Frontal cortex (tissue), 4 donors: ENCODE data around the gene GABRE. TPM values are rescaled to one million over a fixed set of nuclear protein-coding genes. Genes with fewer than 3 reads are reported as not detected.

Source experiments
- DNase-seq, 2 donors: peaks; one replicate each; pipeline ENCODE4 v3.0.0; 2012; ENCODE audit warnings: low spot score in 2 of 2
- FAIRE-seq: peaks from 2 replicates; lab custom pipeline; 2012; peaks lifted over from hg19 to GRCh38; lab: Jason Lieb, UNC
- total RNA-seq: library from RNA; depleted of rRNA; stranded (reverse); fragments of >200 nt; gene quantifications from one replicate; pipeline ENCODE4 v1.2.3, GENCODE V29; 2014
- donor health status: control.
- donor health status: control.
- donor health status: control.

The GABRE gene
- total RNA-seq = 0.82 TPM

DNA sequence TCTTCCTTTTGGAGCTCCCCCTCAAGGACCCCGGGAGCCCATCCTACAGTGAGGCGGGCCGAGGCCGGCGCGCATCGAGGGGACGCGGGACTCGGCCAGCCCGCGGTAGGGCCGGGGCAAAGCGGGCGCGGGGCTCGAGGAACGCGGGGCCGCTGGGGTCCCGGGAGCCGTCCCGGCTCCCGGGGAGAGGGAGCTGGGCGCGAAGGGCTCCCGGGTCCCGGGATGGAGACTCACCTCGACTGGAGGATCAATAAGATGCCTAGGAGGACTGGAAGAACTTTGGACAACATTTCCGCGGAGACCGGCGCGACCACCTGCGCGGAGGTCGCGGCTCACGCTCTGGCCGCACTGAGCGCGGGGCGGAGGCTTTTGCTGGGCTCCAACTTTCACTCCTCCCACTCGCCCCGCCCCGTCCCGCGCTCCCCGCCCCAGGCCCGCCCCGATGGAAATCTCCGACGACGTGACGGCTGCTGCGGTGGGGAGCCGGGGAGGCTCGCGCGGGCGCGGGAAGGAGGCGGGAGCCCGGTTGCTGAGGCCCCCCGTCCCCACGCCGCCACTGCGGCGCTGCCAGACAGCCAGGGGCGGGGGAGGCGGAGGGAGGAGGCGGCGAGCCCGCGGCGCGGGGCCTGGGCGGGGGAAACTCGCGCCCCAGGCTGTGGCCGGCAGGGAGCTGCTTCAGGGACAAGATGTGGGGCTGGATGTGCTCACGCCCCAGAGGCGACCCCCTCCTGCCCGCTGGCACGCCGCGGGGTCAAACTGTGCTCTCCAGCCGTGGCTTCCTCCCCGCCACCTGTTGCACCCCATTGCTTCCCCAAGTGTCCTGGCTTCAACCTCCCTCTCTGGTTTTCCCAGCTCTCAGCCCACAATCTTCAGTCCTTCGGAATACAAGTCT lies at the start of gene GABRE:
Gene GABRE, minus strand, starts transcription at position 341 of the 892 bp plus-strand sequence. Its CDS starts 51 bp downstream, at position 290.
- peak; percentile 35 to 38 for DNase-seq
- FAIRE-seq = no peak

- DNase-seq (no peak), FAIRE-seq (no peak)
Measured at GRCh38 chrX:152020888-152021287, 46.4 kb upstream of the GABRE start.

- FAIRE-seq = no peak
- no peak for DNase-seq
Measured at GRCh38 chrX:151999813-152000212, 25.3 kb upstream of the GABRE start.

DNA sequence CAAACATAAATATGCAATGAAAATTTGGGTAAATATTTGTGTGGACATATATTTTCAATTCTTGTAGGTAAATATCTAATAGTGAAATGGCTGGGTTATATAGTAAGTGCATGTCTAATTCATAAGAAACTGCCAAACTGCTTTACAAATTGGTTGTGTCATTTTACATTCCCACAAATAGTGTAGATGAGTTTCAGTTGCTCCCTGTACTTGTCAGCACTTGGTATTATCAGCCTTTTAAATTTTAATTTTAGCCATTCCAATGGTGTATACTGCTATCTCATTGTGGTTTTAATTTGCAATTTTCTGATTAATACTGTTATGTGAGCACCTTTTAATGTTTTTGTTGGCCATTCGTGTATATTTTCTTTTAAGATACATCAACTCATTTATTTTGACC lies 23.1 kb upstream of the GABRE start:
- DNase-seq (no peak), FAIRE-seq (no peak)

GRCh38 chrX:151996347-151996746 lies 21.9 kb upstream of the GABRE start:
- DNase-seq (no peak), FAIRE-seq (no peak)

DNA sequence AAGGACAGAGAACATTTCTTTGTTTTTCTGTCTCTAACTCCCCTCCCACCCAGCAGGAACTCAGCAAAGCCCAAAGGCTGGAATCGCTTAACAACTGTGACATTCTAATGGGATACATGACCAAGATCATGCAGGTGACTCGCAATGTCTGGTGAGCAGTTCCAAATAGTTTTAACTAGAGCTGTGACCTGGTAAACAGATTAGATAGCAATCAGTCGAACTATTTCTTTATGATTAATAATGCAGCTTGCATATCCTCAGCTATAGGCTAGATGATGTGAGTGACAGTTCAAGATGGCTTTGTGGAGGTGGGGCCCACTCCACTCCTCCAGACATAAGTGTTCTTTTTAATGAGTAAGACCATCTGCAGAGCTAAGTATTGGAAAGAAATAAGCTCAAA lies 20.0 kb upstream of the GABRE start:
- FAIRE-seq (no peak), DNase-seq (no peak)

DNA sequence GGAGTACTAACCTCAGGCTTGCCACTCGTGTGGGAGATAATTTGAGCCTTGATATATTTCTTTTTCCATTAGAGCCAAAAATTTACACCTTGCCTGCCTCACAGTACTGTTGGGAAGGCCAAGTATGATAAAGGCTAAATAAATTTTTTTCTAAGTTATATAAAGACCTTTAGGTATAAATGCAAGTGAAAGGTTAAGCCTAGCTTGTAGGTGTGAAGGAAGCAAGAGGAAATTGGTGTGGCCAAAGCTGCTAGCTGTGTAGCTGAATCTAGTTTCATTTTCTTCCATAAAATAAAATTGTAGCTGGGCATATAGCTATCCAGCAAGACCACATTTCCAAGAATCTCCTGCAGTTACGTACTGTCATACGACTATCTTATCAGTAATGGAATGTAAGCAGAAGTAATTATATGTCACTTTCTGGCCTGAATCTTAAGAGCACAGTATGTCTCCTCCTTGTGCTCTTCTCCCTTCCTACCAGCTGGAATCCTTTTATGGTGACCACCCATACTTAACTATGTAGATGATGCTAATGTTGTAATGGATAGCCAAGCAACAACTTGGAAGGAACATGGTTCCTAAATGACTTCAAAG lies 14.3 kb upstream of the GABRE start:
- DNase-seq = no peak
- FAIRE-seq = no peak

GRCh38 chrX:151987108-151987507 lies 12.6 kb upstream of the GABRE start:
- no peak for FAIRE-seq
- no peak for DNase-seq

DNA sequence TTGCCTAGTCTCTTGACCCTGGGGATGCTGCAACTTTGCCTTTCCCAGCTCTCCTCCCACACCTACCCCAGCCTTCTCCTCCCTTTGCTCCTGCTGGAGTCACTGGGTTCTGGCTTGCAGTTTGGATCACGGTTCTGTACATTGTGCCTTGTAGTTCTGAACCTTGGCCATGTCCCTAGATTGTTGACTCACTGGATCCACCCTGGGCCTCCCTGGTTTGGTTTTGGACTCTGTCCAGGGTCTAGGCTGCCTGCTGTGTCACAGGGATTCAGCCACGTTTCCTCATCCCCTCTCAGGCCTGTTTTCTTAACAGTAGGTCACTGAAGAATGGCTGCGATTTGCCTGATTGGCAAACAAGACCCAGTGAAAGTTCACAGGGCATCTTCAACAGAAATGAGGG lies 11.5 kb upstream of the GABRE start:
- FAIRE-seq (no peak), DNase-seq (no peak)

DNA sequence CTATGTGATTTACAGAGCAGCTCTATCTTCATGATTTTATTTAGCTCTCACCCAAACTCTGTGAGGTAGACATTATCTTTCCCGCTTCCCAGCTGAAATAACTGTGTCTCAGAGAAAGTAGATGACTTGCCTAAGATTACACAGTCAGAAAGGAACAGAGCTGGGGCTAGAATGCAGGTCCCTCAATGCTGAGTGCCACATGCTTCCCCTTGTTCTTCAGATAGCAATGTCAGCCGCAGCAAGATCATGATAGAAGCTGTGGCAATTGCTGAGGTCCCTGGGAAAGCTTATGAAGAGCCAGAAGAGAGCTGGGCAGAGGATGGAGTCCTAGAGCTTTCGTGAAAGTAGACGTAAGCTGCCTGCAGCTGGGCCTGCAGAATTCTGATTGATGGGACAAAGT lies 11.1 kb upstream of the GABRE start:
- no peak for FAIRE-seq
- no peak for DNase-seq

DNA sequence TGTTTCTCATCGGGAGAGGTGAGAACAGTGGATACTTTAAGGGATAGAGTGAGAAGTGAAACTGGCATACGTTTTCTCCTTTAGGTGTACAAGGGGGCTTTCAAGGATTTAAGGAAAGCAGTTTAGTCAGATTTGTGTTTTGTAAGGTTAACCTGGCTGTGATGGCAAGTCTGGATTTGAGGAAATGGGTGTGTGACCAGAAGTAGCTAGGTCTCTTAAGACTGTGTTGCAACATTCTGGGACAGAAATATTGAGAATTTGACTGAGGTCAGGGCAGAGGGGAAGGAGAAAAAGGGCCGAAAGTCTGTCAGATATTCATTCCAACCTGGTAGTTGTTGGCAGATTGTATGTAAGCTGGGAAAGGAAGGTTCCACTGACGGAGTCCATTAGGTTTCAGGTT lies 10.4 kb upstream of the GABRE start:
- no peak for FAIRE-seq

GRCh38 chrX:151984328-151984727 lies 9.9 kb upstream of the GABRE start:
- no peak for DNase-seq
- FAIRE-seq = no peak

More for the DNA sequence above, 10.4 kb upstream of the GABRE start:
- no peak for DNase-seq

DNA sequence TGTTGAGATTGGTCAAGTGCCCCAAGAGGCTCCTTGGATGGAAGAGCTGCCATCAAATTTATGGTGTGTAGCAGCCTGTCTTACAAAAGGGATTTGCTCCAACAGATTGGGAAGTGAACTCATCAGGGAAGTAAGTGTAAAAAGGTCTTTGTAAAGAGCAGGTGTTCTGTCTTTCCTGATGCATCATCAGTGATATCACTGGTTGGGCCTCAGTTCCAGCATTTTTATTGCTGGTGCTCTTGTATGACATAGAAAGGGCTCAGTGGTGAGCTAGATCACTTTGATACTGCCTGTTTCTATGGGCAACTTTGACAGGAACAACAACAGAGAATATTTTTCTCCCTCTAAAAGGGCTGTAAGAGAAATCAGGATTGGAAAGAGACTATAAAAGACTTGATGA lies 8.7 kb upstream of the GABRE start:
- FAIRE-seq = no peak
- DNase-seq = no peak

DNA sequence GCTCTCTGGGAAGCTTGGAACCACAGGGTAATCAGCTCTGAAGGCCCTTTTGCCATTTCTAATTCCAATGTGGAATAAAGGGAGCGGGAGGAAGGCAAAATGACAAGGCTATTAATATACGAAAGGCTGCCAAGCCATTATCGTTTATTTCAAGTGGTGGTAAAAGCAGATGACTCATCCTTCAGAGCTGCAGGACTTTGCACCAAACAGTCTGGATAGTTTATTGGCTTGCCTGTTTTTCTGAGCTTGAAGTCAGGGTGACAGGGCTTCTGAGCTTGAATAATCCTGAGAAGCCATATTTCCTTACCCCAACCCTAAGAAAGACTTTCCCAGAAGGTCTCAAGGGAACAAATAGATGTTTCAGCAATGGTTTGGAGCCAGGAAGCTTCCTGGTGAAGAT lies 7.7 kb upstream of the GABRE start:
- no peak for DNase-seq
- FAIRE-seq = no peak

- DNase-seq (no peak), FAIRE-seq (no peak)
Measured at GRCh38 chrX:151981129-151981528, 6.7 kb upstream of the GABRE start.

- FAIRE-seq (no peak), DNase-seq (no peak)
Measured at GRCh38 chrX:151977923-151978322, 3.4 kb upstream of the GABRE start.

GRCh38 chrX:151977009-151977408 lies 2.5 kb upstream of the GABRE start:
- DNase-seq = no peak
- no peak for FAIRE-seq

GRCh38 chrX:151975736-151976275 lies 1.3 kb upstream of the GABRE start:
- no peak for DNase-seq
- FAIRE-seq = no peak

DNA sequence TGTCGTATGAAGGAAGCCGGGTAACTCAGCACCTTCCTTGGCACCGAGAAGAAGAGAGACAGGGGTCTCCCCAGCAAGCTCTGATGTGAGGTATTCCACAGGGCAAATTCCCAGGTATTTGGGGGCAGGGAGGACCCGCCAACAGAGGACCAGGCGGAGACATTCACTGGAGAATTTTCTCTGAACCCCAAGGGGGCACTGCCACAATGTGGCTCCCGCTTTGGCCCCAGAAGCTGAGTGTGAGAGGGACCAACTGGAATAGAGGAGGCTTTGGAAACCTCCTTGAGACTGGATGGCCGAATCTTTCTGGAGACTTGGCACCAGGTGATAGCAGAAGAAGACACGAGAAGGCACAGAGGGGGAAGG lies 735 bp upstream of the GABRE start:
- FAIRE-seq = no peak

DNA sequence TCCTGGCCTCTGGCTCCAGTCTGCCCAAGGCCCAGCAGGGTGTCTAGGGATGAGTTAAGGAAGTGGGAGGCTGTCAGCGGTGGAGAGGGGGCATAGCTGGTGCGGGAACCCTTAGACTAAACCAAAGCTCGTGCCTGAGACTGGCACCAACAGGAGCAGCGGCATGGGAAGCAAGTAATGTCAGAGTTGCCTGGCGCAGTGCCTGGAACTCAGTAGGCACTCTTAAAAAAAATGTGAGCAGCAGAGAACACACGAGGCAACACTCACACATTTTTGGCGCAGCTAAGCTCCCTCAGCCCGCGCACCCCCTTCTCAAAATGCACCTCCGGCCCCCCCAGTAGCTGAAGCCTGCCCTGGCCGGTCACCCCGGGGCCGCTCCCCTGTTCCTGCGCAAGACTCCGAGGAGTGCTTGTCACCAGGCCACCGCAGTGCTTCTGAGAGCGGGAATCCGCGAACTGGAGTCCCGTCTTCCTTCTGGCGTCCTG lies 583 bp downstream of the GABRE start:
- DNase-seq = no peak
- no peak for FAIRE-seq

More for the DNA sequence above, 735 bp upstream of the GABRE start:
- DNase-seq = no peak

GRCh38 chrX:151973060-151973661 lies 1.3 kb downstream of the GABRE start:
- no peak for FAIRE-seq
- no peak for DNase-seq
